ENCODE data around the gene ABRACL.

Gene ABRACL

GRCh38 chr6:138981416-138981815 lies 47.1 kb upstream of the ABRACL start:
- TF ChIP-seq EZH2 (IDR thresholded peaks at IDR 0.05; ENCODE audit: borderline replicate concordance, low read length) (no peak), CTCF (IDR thresholded peaks at IDR 0.05; ENCODE audit: low read length) (no peak)
- Histone ChIP-seq H4K20me1 (ENCODE audit: insufficient read depth, low read length) (0 out of 2 replicates have a peak, but pooled peaks cover 3% of the 10 kb centered on the region), H3K27me3 (ENCODE audit: insufficient read depth, low read length) (no peaks in the 10 kb centered on the region), H3K27ac (ENCODE audit: low read depth, low read length, poor library complexity, severe bottlenecking) (no peak overlapping the region), H2AFZ (ENCODE audit: low read length) (no peak overlapping the region), H3K4me1 (ENCODE audit: insufficient read depth, low read length, severe bottlenecking) (peaks cover 21% of the 10 kb centered on the region), H3K9me2 (ENCODE audit: low read depth, low read length) (no peaks in the 10 kb centered on the region), H3F3A (ENCODE audit: insufficient read depth, low read length) (no peaks in the 10 kb centered on the region), H3K36me3 (ENCODE audit: insufficient read depth, low read length) (no peaks in the 10 kb centered on the region), H3K4me2 (ENCODE audit: low read length) (no peak overlapping the region), H3K4me3 (ENCODE audit: low read depth, low read length, poor library complexity, severe bottlenecking) (no peak overlapping the region), H3K9me3 (ENCODE audit: low read length) (no peaks in the 10 kb centered on the region), H3K9ac (ENCODE audit: low read length) (no peak overlapping the region), H3K79me2 (ENCODE audit: insufficient read depth, low read length) (peaks cover 54% of the 10 kb centered on the region)

GRCh38 chr6:138986578-138986977 lies 42.0 kb upstream of the ABRACL start:
- H3K9me3 ChIP-seq (ENCODE audit: low read length), result no peaks in the 10 kb centered on the region
- TF ChIP-seq CTCF (IDR thresholded peaks at IDR 0.05; ENCODE audit: low read length) (no peak), EZH2 (IDR thresholded peaks at IDR 0.05; ENCODE audit: borderline replicate concordance, low read length) (no peak)
- H3K27me3 ChIP-seq (ENCODE audit: insufficient read depth, low read length), result no peaks in the 10 kb centered on the region
- 0 out of 2 replicates have a peak, but pooled peaks cover 3% of the 10 kb centered on the region for H4K20me1 ChIP-seq (ENCODE audit: insufficient read depth, low read length)
- no peaks in the 10 kb centered on the region for H3F3A ChIP-seq (ENCODE audit: insufficient read depth, low read length)
- H3K4me3 ChIP-seq (ENCODE audit: low read depth, low read length, poor library complexity, severe bottlenecking), result peak overlapping the region; percentile 85
- H3K9ac ChIP-seq (ENCODE audit: low read length), result peak overlapping the region; percentile 72
- H3K4me2 ChIP-seq (ENCODE audit: low read length), result peak overlapping the region; percentile 92
- H3K27ac ChIP-seq (ENCODE audit: low read depth, low read length, poor library complexity, severe bottlenecking), result no peak overlapping the region
- no peak overlapping the region for H2AFZ ChIP-seq (ENCODE audit: low read length)
- no peaks in the 10 kb centered on the region for H3K36me3 ChIP-seq (ENCODE audit: insufficient read depth, low read length)
- no peaks in the 10 kb centered on the region for H3K9me2 ChIP-seq (ENCODE audit: low read depth, low read length)
- peaks cover 35% of the 10 kb centered on the region for H3K4me1 ChIP-seq (ENCODE audit: insufficient read depth, low read length, severe bottlenecking)
- peaks cover 21% of the 10 kb centered on the region for H3K79me2 ChIP-seq (ENCODE audit: insufficient read depth, low read length)

GRCh38 chr6:138987080-138987642 lies 41.4 kb upstream of the ABRACL start:
- TF ChIP-seq EZH2 (IDR thresholded peaks at IDR 0.05; ENCODE audit: borderline replicate concordance, low read length) (no peak), CTCF (IDR thresholded peaks at IDR 0.05; ENCODE audit: low read length) (no peak)
- Histone ChIP-seq H3K4me3 (ENCODE audit: low read depth, low read length, poor library complexity, severe bottlenecking) (peak overlapping the region; percentile 85), H4K20me1 (ENCODE audit: insufficient read depth, low read length) (0 out of 2 replicates have a peak, but pooled peaks cover 3% of the 10 kb centered on the region), H3K4me2 (ENCODE audit: low read length) (peak overlapping the region; percentile 92), H3K9ac (ENCODE audit: low read length) (peak overlapping the region; percentile 72), H3K9me2 (ENCODE audit: low read depth, low read length) (no peaks in the 10 kb centered on the region), H3K36me3 (ENCODE audit: insufficient read depth, low read length) (no peaks in the 10 kb centered on the region), H3F3A (ENCODE audit: insufficient read depth, low read length) (no peaks in the 10 kb centered on the region), H3K79me2 (ENCODE audit: insufficient read depth, low read length) (peaks cover 16% of the 10 kb centered on the region), H3K27me3 (ENCODE audit: insufficient read depth, low read length) (no peaks in the 10 kb centered on the region), H3K9me3 (ENCODE audit: low read length) (no peaks in the 10 kb centered on the region), H2AFZ (ENCODE audit: low read length) (no peak overlapping the region), H3K4me1 (ENCODE audit: insufficient read depth, low read length, severe bottlenecking) (peaks cover 35% of the 10 kb centered on the region), H3K27ac (ENCODE audit: low read depth, low read length, poor library complexity, severe bottlenecking) (no peak overlapping the region)
